ENCODE results near the gene RBMS1. TPM values are rescaled to one million over a fixed set of nuclear protein-coding genes. Genes with fewer than 3 reads are reported as not detected.
"Not testable (repeated sequence)": the region's sequence is repeated elsewhere in the genome, so short reads cannot be mapped to it uniquely, and the experiment has no call there.

RBMS1 gene
- total RNA-seq, 1 donor from 2014 or later, result 67.5 TPM

DNA sequence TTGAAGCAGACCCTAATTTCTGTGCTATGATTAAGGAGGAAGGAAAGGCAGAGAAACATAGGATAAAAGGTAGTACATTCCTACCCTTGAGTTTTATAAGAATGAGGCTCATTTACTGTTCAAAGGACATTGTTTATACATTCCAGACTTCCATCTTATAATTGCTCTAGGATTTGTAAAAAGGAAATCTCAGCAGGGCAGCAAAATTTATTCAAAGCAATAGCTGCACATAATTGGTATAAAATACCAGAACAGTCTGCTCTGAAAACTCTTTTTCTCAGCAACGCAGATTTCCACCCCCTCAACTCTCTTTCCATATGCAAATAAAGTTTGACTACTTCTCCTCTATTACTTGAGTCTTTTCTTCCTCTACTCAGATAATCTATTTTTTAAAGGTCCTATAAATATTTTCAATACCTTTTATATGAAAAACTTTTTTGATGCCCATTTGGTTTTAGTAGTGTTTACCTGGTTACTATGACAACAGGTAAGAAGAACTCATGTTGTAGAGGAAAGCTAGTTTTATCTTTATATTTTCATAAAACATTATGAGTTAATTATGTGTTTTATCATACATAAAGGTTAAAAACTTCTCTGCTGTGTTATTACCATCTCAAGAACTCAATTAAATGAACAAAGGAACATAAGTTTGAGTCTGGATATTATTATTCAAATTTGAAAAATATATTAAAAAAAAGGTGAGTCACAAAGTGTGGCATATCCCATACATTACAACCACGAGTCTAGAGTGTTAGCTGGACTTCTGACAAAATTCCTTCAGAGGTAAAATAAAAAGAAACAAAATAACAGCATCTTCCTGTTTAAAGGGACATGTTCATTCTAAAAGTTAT, 19.9 kb downstream of the RBMS1 start:
- DNase-seq (ENCODE audit: low read depth), result no peak

DNA sequence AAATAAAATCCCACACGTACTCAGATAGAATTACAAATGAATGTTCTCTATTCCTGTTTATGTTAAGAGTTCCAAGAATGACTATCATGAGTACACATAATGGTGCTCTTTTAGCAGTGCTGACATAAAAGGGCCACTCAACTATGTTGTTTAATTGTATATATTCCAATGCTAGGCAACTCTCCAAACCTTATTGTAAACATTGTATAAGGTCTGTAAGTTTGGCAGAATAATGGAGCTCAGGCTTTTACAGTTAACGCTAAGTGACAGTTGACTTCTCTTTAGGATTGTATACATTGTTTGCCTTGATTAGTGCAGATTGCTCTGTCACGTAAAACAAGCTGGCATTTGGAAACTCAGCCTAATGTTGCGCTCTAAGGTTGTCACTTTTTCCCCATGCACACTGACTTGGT, 20.8 kb downstream of the RBMS1 start:
- no peak for DNase-seq (ENCODE audit: low read depth)

DNA sequence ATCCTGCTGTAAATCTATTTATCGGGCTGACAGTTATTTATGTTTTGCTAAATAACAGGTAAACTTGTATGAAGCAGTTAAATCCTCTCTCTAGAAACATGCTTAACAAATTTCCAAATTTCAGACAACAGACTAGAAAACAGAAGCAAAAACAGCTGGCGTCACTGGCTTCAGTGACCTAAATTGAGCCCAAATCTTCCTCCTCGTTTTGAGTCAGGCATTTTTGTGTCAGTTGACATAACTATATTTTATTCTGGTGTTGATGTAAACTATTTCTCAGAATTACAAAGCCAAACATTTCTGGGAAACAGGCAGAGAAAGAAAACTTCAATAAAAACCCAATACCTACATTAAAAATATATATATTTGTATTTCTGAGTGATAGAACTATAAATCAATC, 21.7 kb downstream of the RBMS1 start:
- DNase-seq (ENCODE audit: low read depth), result no peak

DNA sequence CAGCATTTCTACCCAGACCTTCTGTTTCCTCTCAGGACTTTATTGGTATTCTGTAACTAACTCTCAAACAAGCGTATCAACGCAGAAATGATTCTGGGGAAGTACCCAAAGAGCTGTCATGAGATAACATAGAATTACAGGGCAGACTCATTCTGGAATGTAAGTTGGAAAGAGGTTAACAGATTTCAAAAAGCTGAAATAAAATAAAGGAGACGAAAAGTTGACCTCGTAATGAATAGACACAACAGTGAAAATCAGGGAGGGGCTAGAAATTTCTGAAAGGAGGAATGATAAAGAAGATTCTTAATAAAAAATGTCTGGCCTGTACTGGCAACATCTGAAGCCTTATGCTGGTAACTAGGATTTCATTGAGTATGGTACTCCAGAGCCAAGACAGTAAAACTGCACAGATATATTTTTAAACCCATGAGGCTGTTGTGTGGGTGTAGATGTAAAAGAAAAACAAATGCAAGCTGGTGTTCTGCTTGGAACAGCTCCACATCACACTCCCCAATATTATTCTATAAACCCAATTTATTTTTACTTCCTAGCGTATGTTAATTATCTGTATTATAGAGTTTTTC, 23.9 kb downstream of the RBMS1 start:
- DNase-seq (ENCODE audit: low read depth), result no peak

DNA sequence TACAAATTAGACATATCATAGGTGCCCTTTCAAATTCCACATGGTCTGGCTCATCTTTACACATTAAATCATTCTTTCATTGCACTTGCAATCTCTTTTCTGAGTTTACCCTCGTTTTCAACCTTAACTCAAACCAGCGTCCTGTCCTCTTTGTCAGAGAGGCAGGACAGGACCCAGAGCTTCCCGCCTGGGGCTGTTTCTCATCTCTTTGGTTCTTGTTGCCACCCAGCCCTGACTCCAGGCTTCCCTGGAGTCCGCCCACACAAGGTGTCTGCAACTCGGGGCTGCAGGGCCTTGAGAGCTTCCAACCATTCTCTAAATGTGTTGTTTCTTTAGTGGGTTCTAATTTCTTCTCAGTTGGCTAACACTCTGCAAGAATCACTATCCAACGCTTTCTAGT, 24.4 kb downstream of the RBMS1 start:
- DNase-seq (ENCODE audit: low read depth), result no peak

DNA sequence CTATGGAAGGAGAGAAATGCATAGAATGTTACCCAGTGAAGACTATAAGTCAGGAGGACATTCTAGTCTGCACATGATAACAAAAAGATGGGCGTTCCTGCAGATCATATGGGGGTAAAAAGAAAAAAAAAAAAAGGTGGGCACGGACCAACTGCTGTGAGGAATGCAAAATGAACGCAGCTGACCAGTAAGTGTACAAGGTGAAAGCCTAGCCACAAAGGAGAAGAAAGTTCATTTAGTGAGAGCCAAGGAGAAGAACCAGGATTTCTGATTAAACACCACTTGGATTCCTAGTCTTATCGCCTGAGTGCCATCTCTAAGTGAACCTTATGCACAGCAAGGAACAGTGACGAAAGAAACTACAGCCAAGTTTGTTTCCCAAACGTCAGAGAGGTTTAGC, 26.5 kb downstream of the RBMS1 start:
- DNase-seq (ENCODE audit: low read depth), result no peak

DNA sequence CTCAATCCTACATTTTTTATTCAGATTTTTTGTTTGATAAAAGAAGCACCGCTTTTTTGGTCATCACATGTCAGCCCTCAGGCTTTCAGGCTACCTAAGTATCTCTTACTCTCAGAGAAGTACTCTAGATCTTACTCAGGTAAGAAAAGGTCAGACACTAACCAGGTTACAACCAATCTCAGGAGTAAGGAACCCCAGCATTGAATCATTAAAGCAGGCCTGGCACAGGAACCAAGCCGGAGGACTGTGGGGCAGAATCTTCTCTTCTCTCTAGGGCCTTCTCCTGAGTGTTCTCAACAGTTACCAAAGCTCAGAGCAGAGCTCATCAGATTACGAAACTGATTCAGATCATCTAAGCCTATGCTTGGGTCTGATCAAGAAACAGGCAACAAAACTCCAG, 28.2 kb downstream of the RBMS1 start:
- no peak for DNase-seq (ENCODE audit: low read depth)

DNA sequence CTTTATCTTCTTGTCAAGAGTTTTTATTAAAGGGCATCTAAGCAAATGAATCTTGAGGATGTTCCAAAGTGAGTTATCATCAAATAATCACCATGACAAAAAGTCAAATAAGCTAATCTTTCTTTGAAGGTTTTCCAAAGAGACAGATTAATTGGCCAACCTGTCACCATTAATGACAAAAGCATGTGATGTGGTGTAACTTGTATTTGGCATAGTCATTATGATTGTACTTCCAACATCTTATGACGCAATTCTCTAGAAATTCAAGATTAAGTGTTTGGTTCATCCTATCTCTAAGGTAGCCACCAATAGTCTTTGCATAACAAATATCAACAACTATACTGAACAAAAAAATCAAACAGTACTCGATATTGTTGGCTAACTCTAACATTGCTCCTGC, 28.6 kb downstream of the RBMS1 start:
- DNase-seq (ENCODE audit: low read depth), result no peak

DNA sequence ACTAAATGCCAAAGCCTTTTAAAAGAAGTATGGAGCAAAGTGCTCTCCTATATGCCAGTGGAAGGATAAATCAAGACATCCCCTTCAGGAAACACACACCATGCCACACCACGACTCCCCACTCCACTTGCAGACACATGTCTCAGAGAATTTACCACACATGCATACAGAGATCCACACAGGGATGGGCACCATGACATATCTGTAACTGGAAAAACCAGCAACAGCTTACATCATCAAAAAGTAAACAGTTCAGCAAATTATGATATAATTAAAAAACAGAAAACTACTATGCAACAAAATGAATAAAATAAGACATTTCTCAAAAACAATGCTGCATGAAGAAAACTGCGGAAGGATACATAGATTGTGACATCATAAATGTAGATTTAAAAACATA, 29.6 kb downstream of the RBMS1 start:
- no peak for DNase-seq (ENCODE audit: low read depth)

DNA sequence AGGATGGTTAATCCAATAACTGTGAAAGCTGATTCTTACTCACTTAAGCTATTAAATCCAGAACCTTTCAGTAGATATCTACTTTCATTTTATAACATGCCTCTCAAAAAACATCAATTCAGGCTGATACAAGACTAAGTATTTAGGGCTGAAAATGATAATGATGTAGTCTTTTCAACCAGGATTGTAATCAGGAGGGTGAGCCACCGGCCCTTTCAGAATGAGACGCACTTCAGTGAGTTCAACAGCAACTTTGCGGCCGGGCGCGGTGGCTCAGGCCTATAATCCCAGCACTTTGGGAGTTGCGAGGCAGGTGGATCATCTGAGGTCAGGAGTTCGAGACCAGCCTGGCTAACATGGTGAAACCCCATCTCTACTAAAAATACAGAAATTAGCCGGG, 30.4 kb downstream of the RBMS1 start:
- DNase-seq (ENCODE audit: low read depth), result no peak

DNA sequence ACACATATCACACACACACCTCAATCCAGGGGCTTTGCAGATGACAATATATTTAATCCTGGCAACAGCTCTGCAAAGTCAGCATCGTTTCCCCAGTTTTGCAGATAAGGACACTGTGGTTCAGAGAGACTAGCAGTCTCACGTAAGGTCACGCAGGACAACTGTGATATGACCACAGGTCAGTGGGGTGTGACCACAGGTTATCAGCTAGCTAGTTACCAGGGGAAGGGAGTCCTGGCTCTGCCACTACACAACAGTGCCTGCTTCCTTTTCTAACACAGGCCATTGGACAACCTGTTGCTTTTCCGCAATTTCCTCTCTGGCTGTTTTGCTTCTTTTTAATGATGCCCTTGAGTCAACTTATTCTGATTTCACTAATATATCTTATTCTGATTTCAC, 33.3 kb downstream of the RBMS1 start:
- no peak for DNase-seq (ENCODE audit: low read depth)

DNA sequence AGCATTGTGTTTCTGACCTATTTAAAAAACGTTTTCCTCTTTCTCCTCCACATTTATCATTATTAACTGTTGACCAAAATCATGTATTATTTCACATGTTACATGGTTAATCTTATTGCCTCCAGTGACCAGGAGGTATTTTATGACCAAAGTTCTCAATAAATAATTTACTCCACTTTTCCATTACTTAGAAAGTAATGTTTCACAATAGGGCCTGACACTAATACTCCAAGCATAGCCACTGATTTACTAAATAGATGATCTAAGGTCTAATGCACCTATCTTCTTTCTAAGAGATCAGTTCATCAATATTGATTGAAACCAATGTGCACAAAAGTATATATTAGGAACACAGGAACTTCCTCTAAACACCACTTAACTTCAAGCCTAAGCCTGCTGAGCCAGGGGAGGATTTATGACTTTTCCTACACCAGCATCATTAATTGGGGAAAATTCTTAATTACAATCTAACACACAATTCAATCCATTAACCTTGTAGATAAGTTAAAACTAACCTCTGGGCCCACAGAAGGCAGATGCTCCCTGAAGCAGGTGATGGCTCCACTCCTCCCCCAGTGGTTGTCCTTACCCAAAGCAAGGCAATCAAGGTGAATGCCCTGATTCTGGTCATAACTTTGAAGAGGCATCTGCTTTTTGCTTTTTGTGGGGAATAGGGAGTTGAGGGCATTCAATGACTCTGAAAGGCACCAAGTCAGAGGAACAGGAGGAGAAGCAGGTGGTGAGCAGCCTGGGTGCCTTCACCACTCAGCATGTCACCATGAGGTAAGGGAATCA, 33.9 kb downstream of the RBMS1 start:
- DNase-seq (ENCODE audit: low read depth), result no peak

DNA sequence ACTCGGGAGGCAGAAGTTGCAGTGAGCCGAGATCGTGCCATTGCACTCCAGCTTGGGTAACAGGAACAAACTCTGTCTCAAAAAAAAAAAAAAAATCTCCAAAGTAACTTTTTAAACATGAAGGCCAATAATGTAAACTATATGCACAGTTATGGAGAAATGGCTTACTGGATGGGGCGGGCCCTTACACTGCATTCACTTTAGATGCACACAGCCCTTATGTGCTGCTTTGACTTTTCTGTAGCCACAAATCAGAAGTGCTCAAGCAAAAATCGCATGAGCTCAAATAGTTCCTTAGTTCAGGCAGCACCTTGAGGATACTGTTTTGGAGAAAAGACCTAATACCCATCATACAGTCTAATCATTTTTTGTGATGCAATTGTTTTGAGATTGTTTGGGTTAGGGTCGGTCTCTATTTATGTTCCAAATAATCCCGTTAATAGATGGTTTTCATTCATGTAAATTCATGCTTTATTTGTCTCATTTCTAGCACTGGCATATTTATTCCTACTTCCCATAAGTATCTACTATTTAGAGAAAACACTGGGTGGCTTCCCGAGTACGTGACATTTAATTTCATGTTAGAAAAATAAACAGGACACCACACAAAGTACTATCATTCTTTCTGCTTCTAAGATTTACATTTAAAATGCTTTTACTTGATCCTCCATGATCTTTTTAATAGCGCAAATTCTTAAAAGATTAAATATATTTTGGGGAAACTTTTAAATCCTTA, 34.7 kb downstream of the RBMS1 start:
- DNase-seq (ENCODE audit: low read depth), result no peak

DNA sequence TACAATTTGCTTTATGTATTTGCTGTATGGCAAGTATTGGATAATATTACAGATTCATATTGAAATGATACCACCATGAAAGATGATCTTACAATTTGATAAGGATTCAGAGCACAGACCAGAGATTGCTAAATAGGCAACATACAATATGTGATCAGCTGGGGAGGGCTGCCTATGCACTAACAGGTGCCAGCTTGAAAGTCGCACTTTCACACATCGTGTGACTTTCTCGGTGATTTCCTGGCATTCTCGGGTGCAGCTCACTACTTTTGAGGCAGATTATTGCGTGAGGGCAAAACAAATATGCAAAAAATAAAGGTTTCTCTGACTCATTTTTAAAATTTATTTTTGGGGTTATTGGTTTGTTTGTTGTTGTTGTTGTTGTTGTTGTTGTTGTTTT, 36.0 kb downstream of the RBMS1 start:
- no peak for DNase-seq (ENCODE audit: low read depth)

DNA sequence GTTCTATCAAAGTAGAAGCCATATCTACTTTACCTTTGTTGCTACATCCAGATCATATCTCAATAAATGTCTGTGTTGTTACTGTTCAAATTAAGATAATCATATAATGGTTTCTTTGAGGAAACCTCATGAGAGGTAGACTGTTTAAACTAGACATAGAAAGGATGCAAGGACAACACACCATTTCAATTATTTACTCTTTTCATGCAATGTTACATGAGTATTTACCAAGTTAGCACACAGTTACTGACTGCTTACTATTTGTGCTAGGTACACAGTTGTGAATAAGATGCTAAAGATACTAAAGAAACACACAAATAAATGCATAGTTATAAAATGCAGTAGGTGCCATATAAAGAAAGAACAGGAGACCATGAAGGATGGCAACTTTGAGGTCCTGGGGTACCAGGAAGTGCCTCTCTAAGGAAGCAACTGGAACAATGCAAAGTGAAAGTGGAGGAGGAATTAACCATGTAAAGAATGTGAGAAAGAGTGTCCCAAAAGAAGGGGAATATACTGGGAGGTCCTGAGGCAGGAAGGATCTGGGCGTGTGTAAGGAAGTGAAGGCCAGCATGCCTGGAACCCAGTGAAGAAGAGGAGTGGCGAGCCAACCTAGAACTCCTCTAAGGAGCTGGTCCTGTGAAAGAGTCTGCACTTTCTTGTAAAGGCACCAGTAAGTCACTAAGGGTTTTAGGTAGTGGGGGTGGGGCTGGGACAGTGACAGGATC, 39.4 kb downstream of the RBMS1 start:
- no peak for DNase-seq (ENCODE audit: low read depth)

DNA sequence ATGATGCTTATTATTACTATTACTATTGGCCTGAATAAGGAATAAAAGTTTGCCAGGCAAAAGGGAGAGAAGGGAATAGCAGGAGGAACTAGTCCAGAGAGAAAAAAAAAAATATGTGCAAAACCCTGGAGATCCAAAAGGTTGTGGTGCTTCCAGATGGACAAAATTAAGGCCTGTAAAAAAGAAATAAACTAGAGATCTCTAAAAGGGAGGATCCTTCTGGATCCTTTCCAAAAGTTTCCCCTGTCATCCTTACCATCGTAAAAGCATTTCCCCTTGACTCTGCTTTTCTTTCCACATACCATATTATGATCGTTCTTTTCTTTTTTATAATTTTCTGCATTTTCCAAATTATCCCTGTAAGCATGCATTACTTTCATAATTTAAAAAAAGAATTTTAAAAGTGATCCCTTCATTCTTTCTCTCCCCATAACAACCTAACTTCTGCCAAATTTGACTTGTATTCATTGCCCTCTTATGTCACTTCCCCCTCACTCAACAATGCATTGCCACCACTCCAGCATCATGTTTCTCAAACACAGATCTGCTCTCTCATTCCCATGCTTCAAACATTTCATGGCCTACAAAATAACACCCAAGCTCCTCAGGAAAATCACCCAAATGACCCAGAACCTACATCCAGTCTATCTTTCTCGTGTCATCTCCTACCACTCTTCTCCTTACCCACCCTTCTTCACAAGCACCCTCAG, 40.3 kb downstream of the RBMS1 start:
- no peak for DNase-seq (ENCODE audit: low read depth)

DNA sequence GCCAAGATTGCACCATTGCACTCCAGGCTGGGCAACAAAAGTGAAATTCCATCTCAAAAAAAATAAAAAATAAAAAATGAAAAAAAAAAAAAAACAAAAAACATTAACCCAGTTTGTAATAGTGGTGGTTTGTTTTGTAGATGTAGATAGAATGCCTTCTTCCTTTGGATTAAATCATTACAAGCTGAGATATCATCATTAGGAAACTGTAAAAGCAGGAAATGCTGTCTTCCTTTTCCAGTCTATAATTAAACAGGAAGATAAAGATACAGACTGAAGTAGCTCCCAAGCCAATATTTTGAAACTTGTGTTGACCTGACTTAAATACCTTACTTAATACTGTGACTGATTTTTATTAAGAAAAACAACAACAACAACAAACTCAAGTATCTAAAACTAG, 43.1 kb downstream of the RBMS1 start:
- DNase-seq (ENCODE audit: low read depth), result no peak

DNA sequence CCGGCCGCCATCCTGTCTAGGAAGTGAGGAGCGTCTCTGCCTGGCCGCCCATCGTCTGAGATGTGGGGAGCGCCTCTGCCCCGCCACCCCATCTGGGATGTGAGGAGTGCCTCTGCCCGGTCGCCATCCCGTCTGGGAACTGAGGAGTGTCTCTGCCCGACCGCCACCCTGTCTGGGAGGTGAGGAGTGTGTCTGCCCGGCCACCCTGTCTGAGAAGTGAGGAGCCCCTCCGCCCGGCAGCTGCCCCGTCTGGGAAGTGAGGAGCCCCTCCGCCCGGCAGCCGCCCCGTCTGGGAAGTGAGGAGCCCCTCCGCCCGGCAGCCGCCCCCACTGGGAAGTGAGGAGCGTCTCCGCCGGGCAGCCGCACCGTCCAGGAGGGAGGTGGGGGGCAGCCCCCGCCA, 44.8 kb downstream of the RBMS1 start:
- DNase-seq (ENCODE audit: low read depth), result not testable (repeated sequence)

DNA sequence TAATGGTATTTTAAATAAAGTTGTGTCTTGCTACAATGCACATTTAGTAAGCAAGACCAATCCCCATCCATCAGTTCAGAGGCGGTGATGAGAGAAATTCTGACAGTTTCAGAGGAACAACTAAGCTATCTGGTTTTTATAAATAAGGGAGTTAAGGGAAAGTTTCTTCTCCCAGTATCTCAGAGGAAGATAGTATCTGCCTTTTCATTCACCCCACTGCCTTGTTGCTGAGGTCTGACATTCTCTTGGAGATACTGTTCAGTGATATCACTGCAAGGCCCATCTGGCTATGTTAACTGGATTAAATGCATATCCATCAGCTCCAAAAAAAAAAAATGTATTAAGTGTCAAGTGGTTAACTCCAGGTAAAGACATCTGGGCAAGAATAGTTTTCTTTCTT, 47.9 kb downstream of the RBMS1 start:
- DNase-seq (ENCODE audit: low read depth), result no peak

DNA sequence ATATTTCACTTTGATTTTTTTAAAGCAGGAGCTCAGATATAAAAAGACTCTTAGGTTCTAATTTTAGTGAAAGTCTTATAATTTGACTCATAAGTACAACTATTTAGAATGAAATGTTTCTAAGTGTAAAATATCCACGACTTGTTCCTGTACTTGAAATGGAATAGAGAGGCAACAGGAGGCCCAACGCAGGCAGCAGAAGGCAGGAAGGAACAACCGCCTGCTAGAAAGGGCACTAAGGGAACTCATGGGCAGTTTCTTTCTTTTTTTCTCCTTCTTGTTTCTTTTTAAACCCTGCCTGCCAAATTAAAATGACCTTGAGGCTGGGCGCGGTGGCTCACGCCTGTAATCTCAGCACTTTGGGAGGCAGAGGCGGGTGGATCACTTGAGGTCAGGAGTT, 51.0 kb downstream of the RBMS1 start:
- no peak for DNase-seq (ENCODE audit: low read depth)

Data from myocyte (in vitro differentiated cells).